LNCaP clone FGC (cell line): ENCODE data around the gene RASA2.
"Not testable (repeated sequence)": the region's sequence is repeated elsewhere in the genome, so short reads cannot be mapped to it uniquely, and the experiment has no call there.

ENCODE experiments used
- DNase-seq: peaks from one replicate; pipeline ENCODE4 v3.0.0-alpha.2; 2011; ENCODE audit warnings: low read depth
- H3K4me3 ChIP-seq: 2 replicates; pipeline ENCODE4 v1.5.1; 2011; ENCODE audit warnings: mild to moderate bottlenecking, low read depth, low read length, control low read depth
- TF ChIP-seq, protein P1 (sequence below): IDR thresholded peaks from 2 replicates; pipeline ENCODE4 v1.5.1; 2012; ENCODE audit warnings: mild to moderate bottlenecking; ENCODE audit not compliant: control insufficient read depth, insufficient read depth; ENCODE audit errors: extremely low read depth

The RASA2 gene

DNA sequence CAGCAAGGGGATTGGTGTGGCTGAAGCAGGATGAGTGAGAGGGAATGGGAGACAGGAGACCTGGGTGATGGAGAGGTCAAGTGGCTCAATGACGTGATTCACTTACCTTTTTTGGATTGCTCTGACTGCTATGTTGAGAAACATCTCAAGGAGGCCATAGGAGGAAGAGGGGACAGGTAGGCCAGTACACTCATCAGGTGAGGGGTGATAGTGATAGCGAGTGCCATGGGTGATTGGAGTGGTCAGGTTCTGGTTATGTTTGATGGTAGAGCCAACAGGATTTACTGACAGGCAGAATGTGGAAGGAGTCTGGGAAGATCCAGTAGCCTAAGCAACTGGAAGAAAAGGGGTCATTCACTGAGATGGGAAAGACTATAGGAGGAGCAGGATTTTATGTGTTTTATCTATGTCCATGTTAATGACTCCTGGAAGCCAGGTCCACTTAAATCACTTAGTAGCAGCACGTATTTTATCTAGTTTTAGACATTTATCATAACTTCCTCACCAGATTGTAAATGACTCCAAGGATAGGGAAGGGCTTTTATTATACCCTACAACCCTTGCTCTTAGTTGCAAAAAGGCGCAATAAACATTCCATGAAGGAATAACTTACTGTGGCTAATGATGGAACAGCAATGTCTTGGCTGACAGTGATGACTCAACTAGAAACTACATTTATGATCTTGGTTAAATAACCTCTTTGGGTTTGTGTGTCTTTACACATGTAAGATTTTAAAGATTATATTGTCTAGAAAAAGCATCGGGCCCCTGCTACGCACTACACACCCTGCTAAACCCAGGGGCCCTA is 131.5 kb downstream of the RASA2 start:
- H3K4me3 ChIP-seq, result no peak overlapping the region
- DNase-seq, result no peak
- TF ChIP-seq, protein P1, sequence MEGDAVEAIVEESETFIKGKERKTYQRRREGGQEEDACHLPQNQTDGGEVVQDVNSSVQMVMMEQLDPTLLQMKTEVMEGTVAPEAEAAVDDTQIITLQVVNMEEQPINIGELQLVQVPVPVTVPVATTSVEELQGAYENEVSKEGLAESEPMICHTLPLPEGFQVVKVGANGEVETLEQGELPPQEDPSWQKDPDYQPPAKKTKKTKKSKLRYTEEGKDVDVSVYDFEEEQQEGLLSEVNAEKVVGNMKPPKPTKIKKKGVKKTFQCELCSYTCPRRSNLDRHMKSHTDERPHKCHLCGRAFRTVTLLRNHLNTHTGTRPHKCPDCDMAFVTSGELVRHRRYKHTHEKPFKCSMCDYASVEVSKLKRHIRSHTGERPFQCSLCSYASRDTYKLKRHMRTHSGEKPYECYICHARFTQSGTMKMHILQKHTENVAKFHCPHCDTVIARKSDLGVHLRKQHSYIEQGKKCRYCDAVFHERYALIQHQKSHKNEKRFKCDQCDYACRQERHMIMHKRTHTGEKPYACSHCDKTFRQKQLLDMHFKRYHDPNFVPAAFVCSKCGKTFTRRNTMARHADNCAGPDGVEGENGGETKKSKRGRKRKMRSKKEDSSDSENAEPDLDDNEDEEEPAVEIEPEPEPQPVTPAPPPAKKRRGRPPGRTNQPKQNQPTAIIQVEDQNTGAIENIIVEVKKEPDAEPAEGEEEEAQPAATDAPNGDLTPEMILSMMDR, result no peak

DNA sequence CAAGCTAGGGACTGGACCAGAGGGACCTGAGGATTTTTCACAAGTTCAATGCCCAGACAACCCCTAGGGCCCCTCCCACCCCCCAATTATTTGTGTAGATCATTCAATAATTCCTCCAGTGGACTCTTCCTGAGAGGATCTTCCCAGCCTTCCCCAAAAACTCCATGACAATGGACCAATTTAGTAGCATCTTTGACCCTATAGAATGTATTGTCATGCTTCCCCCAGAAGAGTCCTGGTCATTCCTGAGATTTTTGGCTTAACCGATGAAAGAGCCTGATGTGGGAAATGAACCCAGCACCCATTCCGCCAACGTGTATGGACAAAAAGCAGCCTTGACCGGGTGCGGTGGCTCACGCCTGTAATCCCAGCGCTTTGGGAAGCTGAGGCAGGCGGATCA is 132.1 kb downstream of the RASA2 start:
- no peak for DNase-seq
- H3K4me3 ChIP-seq, result no peak overlapping the region
- TF ChIP-seq, protein P1, result no peak

DNA sequence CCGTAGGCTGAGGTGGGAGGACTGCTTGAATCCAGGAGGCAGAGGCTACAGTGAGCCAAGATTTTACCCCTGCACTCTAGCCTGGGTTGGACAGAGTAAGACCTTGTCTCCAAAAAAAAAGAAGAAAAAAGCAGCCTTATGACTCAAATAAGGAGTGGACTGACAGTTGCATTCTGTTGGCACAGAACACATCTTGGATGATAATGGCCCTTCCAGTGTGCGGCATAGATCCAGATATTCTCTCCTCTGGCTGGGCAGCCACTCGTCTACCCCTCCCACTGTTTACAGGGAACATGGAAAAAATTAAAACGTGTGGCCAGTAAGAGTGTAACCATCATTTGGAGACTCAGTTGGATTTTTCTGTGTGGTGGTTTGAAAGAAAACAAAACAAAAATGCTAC is 132.6 kb downstream of the RASA2 start:
- TF ChIP-seq, protein P1, result no peak
- H3K4me3 ChIP-seq, result no peak overlapping the region

DNA sequence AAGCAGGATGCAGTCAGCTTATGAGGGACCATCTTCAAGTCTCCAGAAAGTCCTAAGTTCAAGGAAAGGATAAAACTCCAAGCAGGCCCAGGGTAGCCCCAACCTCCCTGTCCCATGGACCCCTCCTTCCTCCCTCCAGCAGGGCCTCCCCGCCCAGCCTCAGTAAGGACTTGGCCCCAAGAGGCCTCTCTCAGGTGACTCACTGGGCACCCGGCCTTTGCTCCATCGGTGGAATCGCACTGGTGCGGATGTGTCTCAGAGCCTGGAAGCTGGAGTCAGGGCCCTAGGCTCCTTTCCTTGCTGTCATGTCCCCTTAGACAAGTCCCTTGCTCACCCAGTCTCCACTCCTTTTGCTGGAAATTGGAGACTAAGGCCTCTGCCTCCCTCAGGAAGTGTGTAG is 136.9 kb downstream of the RASA2 start:
- no peak overlapping the region for H3K4me3 ChIP-seq
- TF ChIP-seq, protein P1, result no peak
- no peak for DNase-seq

More for the DNA sequence above, 132.6 kb downstream of the RASA2 start:
- DNase-seq, result no peak

DNA sequence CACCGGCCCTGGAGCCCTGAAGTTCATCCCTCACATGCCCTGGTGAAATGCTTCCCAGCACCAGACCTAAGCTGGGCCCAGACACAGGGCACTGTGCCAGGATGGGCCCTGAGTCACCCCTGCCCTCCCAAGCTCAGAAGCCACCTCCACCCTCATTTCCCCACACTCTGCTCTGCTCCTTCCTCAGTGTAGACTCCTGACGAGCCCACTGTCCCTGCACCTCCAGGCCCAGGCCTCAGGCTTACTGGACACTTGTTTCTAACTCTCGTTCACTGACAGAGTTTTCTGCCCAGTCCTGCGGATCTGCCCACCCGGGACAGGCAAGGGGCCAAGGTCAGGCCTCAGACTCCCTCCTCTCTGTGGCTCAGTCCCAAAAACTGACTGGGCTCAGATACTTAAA is 138.7 kb downstream of the RASA2 start:
- no peak overlapping the region for H3K4me3 ChIP-seq
- no peak for DNase-seq
- TF ChIP-seq, protein P1, result no peak

DNA sequence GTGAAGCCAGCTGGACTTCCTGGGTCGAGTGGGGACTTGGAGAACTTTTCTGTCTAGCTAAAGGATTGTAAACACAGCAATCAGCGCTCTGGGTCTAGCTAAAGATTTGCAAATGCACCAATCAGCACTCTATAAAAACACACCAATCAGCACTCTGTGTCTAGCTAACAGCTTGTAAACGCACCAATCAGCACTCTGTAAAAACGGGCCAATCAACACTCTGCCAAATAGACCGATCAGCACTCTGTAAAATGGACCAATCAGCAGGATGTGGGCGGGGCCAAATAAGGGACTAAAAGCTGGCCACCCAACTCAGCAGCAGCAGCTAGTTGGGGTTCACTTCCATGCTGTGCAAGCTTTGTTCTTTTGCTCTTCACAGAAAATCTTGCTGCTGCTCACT is 141.5 kb downstream of the RASA2 start:
- not testable (repeated sequence) for H3K4me3 ChIP-seq, DNase-seq

DNA sequence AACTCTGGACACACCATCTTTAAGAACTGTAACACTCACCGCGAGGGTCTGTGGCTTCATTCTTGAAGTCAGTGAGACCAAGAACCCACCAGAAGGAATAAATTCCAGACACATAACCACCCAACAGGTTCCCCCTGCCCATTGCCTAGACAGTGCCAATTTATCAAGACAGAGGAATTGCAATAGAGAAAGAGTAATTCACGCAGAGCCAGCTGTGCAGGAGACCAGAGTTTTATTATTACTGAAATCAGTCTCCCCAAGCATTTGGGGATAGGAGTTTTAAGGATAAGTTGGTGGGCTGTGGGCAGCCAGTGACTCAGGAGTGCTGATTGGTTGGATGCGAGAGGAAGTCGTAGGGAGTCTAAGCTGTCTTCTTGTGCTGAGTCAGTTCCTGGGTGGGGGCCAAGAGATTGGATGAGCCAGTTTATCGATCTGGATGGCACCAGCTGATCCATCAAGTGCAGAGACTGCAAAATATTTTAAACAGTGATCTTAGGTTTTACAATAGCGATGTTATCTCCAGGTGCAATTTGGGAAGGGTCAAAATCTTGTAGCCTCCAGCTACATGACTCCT is 142.1 kb downstream of the RASA2 start:
- H3K4me3 ChIP-seq, DNase-seq: not testable (repeated sequence)

DNA sequence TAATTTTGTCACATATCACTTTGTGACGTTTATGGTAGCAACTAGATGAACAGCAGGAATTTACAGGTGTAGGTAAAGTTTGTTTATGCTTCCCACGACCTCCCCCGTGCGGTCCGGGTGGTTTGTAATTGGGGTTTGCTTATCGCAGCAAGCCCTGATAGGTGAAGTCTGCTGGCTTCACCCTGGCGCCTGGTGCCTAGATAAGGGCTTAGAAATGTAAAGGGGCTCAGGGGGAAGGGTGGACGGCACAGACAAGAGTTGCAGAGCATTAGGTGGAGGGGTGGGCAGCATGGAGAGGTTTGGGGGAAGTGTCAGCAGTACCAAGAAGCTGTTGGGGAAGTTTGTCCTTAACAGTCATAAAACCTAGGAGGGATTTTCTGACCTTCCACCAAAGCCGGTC is 143.1 kb downstream of the RASA2 start:
- TF ChIP-seq, protein P1, result no peak
- H3K4me3 ChIP-seq, result no peak overlapping the region
- no peak for DNase-seq
